HepG2 (cell line): ENCODE measurements around the gene AKAP3. TPM values are rescaled to one million over a fixed set of nuclear protein-coding genes. Genes with fewer than 3 reads are reported as not detected.

Experiments
- ETS1 ChIP-seq: sonication (generic); formaldehyde crosslinking; IDR thresholded peaks from 2 replicates; pipeline ENCODE4 v1.4.0; 2020; ENCODE audit warnings: missing genetic modification reagents
- ETV6 ChIP-seq: sonication (generic); formaldehyde crosslinking; conservative IDR thresholded peaks from 2 replicates; pipeline ENCODE4 v1.4.0; 2020; ENCODE audit warnings: missing genetic modification reagents
- HOXA9 ChIP-seq: sonication (generic); formaldehyde crosslinking; IDR thresholded peaks from 2 replicates; pipeline ENCODE4 v1.8.1; 2022; ENCODE audit warnings: missing genetic modification reagents, mild to moderate bottlenecking, moderate library complexity, borderline replicate concordance
- NR3C1 ChIP-seq: sonication (generic); formaldehyde crosslinking; IDR thresholded peaks from 2 replicates; pipeline ENCODE4 v1.4.0; 2020; ENCODE audit warnings: missing genetic modification reagents
- PHF8 ChIP-seq: sonication (generic); formaldehyde crosslinking; IDR thresholded peaks from 2 replicates; pipeline ENCODE4 v1.5.0; 2020; ENCODE audit warnings: missing genetic modification reagents
- RAD21 ChIP-seq: fragments of 450-650 bp; formaldehyde crosslinking; IDR thresholded peaks from 2 replicates; pipeline ENCODE4 v1.5.0; 2020; ENCODE audit warnings: mild to moderate bottlenecking
- SRSF4 ChIP-seq: fragments of 200-400 bp; formaldehyde crosslinking; IDR thresholded peaks from one replicate; pipeline ENCODE4 v1.6.1; 2018; ENCODE audit warnings: mild to moderate bottlenecking, low read depth, low read length, moderate library complexity; ENCODE audit not compliant: poor library complexity, severe bottlenecking
- STAG1 ChIP-seq: sonication (generic); formaldehyde crosslinking; IDR thresholded peaks from 2 replicates; pipeline ENCODE4 v1.4.0; 2020; ENCODE audit warnings: missing genetic modification reagents
- TMF1 ChIP-seq: sonication (generic); formaldehyde crosslinking; IDR thresholded peaks from 2 replicates; pipeline ENCODE4 v1.8.1; 2022; ENCODE audit warnings: low read depth, missing genetic modification reagents
- TRIM24 ChIP-seq: sonication (generic); formaldehyde crosslinking; IDR thresholded peaks from 2 replicates; pipeline ENCODE4 v1.8.0; 2022; ENCODE audit warnings: mild to moderate bottlenecking, missing genetic modification reagents
- YEATS2 ChIP-seq: sonication (generic); formaldehyde crosslinking; IDR thresholded peaks from 2 replicates; pipeline ENCODE4 v1.4.0; 2020; ENCODE audit warnings: missing genetic modification reagents, borderline replicate concordance
- ZNF121 ChIP-seq: sonication (generic); formaldehyde crosslinking; IDR thresholded peaks from 2 replicates; pipeline ENCODE4 v1.5.0; 2020; ENCODE audit warnings: mild to moderate bottlenecking, missing genetic modification reagents
- ZNF280B ChIP-seq: sonication (generic); formaldehyde crosslinking; IDR thresholded peaks from 2 replicates; pipeline ENCODE4 v1.5.0; 2020; ENCODE audit warnings: missing genetic modification reagents, mild to moderate bottlenecking, borderline replicate concordance
- ZNF382 ChIP-seq: sonication (generic); formaldehyde crosslinking; IDR thresholded peaks from 2 replicates; pipeline ENCODE4 v1.5.0; 2020; ENCODE audit warnings: missing genetic modification reagents, mild to moderate bottlenecking, borderline replicate concordance
- ZNF569 ChIP-seq: sonication (generic); formaldehyde crosslinking; IDR thresholded peaks from 2 replicates; pipeline ENCODE4 v1.5.0; 2020; ENCODE audit warnings: mild to moderate bottlenecking, missing genetic modification reagents, moderate library complexity, borderline replicate concordance
- ZNF703 ChIP-seq: sonication (generic); formaldehyde crosslinking; IDR thresholded peaks from 2 replicates; pipeline ENCODE4 v1.5.1; 2020; ENCODE audit warnings: missing genetic modification reagents, mild to moderate bottlenecking, moderate library complexity, borderline replicate concordance
- ZNF800 ChIP-seq: sonication (generic); formaldehyde crosslinking; IDR thresholded peaks from 2 replicates; pipeline ENCODE4 v1.4.0; 2020; ENCODE audit warnings: missing genetic modification reagents
- ZSCAN30 ChIP-seq: sonication (generic); formaldehyde crosslinking; IDR thresholded peaks from 2 replicates; pipeline ENCODE4 v1.5.0; 2020; ENCODE audit warnings: mild to moderate bottlenecking, missing genetic modification reagents
- polyA plus RNA-seq, 8 experiments: library from polyadenylated mRNA; depleted of rRNA in 3 of 8; stranded (reverse) in 7 of 8; unstranded in 1 of 8; fragments of >200 nt; fragmentation: Illumina TruSeq in 4 of 8; extraction: Trizol in 4 of 8; gene quantifications; 2 replicates each; pipeline versions ENCODE4 v1.2.1 to v1.2.3, GENCODE V29; 2011 to 2016; ENCODE audit warnings: low read depth in 4 of 8, missing spikeins in 1 of 8, mixed read lengths in 1 of 8; ENCODE audit not compliant: insufficient read depth in 1 of 8
- total RNA-seq, 5 experiments: library from RNA; depleted of rRNA; stranded (reverse); fragments of >200 nt; fragmentation: Illumina TruSeq; extraction: Trizol; gene quantifications; 2 replicates each; pipeline ENCODE4 v1.2.3, GENCODE V29; 2016; ENCODE audit warnings: low read depth in 1 of 5
- TF ChIP-seq, protein P1 (sequence below): IDR thresholded peaks from 2 replicates; pipeline ENCODE4 v1.6.1; 2016; ENCODE audit warnings: low read depth, control low read depth
- TF ChIP-seq, protein P2 (sequence below): sonication (generic); formaldehyde crosslinking; IDR thresholded peaks from 2 replicates; pipeline ENCODE4 v1.5.0; 2020; ENCODE audit warnings: mild to moderate bottlenecking, missing genetic modification reagents

Gene AKAP3
- total and polyA plus RNA-seq, 2 of the 13 experiments (the other 11 are each of a cell fraction or from before 2014, with no cell fraction given) = 0.22 to 0.49 TPM

DNA sequence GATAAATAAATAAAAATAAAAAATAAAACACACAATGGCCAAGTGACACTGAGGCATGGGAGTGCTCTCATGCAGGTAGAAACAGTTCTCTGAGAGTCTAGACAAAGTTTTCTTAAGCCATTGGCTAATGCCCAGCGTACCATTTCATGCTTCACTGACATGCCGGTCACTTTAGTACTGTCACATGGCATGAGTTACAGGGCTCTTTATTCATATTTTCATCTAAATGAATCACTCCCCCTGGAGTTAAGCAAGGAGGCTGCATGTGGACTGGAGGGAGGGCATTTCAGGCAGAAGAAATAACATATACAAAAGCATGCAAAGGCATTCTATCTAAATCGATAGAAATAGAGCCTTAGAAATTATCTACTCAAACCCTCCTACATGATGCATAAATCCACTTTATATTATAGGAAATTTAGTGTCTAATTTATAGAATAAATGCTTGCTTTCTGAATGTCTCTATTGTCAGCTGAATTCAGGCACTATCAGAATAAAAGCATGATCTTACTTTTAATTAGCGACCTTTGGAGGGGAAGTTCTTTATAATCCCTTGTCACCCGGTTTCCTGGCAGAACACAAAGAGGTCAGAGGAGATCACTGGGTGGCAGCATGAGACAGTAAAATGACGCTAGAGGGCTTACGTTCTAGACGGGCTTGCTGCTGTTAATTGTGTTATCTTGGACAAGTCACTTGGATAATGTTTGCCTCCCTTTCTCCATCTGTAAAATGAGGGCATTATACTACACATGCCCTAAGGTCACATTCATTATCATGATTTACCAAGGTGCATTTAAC is 69.3 kb downstream of the AKAP3 start (continued):
- TF ChIP-seq ZNF280B (CRISPR knock-in tag) (no peak), ETV6 (no peak), STAG1 (CRISPR knock-in tag) (peak; percentile 78), TRIM24 (CRISPR knock-in tag) (no peak), YEATS2 (CRISPR knock-in tag) (no peak), ZNF121 (CRISPR knock-in tag) (no peak), TMF1 (no peak), PHF8 (CRISPR knock-in tag) (no peak), ZSCAN30 (CRISPR knock-in tag) (no peak), RAD21 (CRISPR knock-in tag) (peak; percentile 24; the same call in 1 of the 2 replicates), SRSF4 (no peak), HOXA9 (CRISPR knock-in tag) (no peak), ETS1 (CRISPR knock-in tag) (no peak), ZNF703 (CRISPR knock-in tag) (no peak), ZNF382 (CRISPR knock-in tag) (no peak), NR3C1 (no peak), ZNF800 (CRISPR knock-in tag) (no peak), ZNF569 (CRISPR knock-in tag) (no peak)
- TF ChIP-seq, protein P1, sequence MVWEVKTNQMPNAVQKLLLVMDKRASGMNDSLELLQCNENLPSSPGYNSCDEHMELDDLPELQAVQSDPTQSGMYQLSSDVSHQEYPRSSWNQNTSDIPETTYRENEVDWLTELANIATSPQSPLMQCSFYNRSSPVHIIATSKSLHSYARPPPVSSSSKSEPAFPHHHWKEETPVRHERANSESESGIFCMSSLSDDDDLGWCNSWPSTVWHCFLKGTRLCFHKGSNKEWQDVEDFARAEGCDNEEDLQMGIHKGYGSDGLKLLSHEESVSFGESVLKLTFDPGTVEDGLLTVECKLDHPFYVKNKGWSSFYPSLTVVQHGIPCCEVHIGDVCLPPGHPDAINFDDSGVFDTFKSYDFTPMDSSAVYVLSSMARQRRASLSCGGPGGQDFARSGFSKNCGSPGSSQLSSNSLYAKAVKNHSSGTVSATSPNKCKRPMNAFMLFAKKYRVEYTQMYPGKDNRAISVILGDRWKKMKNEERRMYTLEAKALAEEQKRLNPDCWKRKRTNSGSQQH (CRISPR knock-in tag) = no peak
- TF ChIP-seq, protein P2, sequence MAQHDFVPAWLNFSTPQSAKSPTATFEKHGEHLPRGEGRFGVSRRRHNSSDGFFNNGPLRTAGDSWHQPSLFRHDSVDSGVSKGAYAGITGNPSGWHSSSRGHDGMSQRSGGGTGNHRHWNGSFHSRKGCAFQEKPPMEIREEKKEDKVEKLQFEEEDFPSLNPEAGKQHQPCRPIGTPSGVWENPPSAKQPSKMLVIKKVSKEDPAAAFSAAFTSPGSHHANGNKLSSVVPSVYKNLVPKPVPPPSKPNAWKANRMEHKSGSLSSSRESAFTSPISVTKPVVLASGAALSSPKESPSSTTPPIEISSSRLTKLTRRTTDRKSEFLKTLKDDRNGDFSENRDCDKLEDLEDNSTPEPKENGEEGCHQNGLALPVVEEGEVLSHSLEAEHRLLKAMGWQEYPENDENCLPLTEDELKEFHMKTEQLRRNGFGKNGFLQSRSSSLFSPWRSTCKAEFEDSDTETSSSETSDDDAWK = no peak
- TF ChIP-seq, all 625 proteins: peak for 3
